Astrocyte (in vitro differentiated cells and primary cell): ENCODE data around the gene PPP2R5C. TPM values are rescaled to one million over a fixed set of nuclear protein-coding genes. Genes with fewer than 3 reads are reported as not detected.

Experiments
- DNase-seq: peaks from one replicate; pipeline ENCODE4 v3.0.0-alpha.2; 2010; ENCODE audit warnings: low read depth
- FAIRE-seq: peaks from 2 replicates; lab custom pipeline; 2011; peaks lifted over from hg19 to GRCh38; lab: Jason Lieb, UNC
- H2AFZ ChIP-seq: 2 replicates; pipeline ENCODE4 v1.6.0; 2012; ENCODE audit warnings: low read depth, low read length, inconsistent platforms
- H3K27ac ChIP-seq: 2 replicates; pipeline ENCODE4 v1.5.1; 2011; ENCODE audit warnings: low read depth, low read length, inconsistent platforms
- H3K27me3 ChIP-seq: 2 replicates; pipeline ENCODE4 v1.6.0; 2011; ENCODE audit warnings: low read length, inconsistent platforms; ENCODE audit not compliant: insufficient read depth
- H3K36me3 ChIP-seq: 2 replicates; pipeline ENCODE4 v1.5.1; 2011; ENCODE audit warnings: low read length, inconsistent platforms; ENCODE audit not compliant: insufficient read depth
- H3K4me1 ChIP-seq: 2 replicates; pipeline ENCODE4 v1.5.1; 2011; ENCODE audit warnings: low read length, inconsistent platforms; ENCODE audit not compliant: insufficient read depth
- H3K4me2 ChIP-seq: 2 replicates; pipeline ENCODE4 v1.6.0; 2012; ENCODE audit warnings: low read length, inconsistent platforms
- H3K4me3 ChIP-seq: 2 replicates; pipeline ENCODE4 v1.5.1; 2011; ENCODE audit warnings: low read depth, mild to moderate bottlenecking, low read length, inconsistent platforms; ENCODE audit not compliant: insufficient read depth
- H3K79me2 ChIP-seq: 2 replicates; pipeline ENCODE4 v1.6.0; 2012; ENCODE audit warnings: mild to moderate bottlenecking, low read length, inconsistent platforms; ENCODE audit not compliant: insufficient read depth
- H3K9ac ChIP-seq: 2 replicates; pipeline ENCODE4 v1.6.0; 2012; ENCODE audit warnings: mild to moderate bottlenecking, low read length, inconsistent platforms
- H3K9me3 ChIP-seq: 2 replicates; pipeline ENCODE4 v1.5.1; 2012; ENCODE audit warnings: low read depth, mild to moderate bottlenecking, low read length, inconsistent platforms; ENCODE audit not compliant: insufficient read depth
- H4K20me1 ChIP-seq: 2 replicates; pipeline ENCODE4 v1.6.0; 2012; ENCODE audit warnings: low read length, inconsistent platforms; ENCODE audit not compliant: insufficient read depth
- H3K27ac Mint-ChIP-seq: one replicate; pipeline ENCODE4 v1.8.0; 2021; ENCODE audit warnings: mild to moderate bottlenecking, mixed read lengths; ENCODE audit not compliant: unreplicated experiment
- H3K27me3 Mint-ChIP-seq: one replicate; pipeline ENCODE4 v1.8.0; 2021; ENCODE audit warnings: low read depth, mixed read lengths; ENCODE audit not compliant: unreplicated experiment
- H3K36me3 Mint-ChIP-seq: one replicate; pipeline ENCODE4 v1.8.0; 2021; ENCODE audit warnings: low read depth, mixed read lengths; ENCODE audit not compliant: unreplicated experiment
- H3K4me1 Mint-ChIP-seq: one replicate; pipeline ENCODE4 v1.8.0; 2021; ENCODE audit warnings: low read depth, mixed read lengths; ENCODE audit not compliant: unreplicated experiment
- H3K4me3 Mint-ChIP-seq: one replicate; pipeline ENCODE4 v1.8.0; 2021; ENCODE audit warnings: mild to moderate bottlenecking, moderate library complexity, mixed read lengths; ENCODE audit not compliant: unreplicated experiment
- H3K9me3 Mint-ChIP-seq: one replicate; pipeline ENCODE4 v1.8.0; 2021; ENCODE audit warnings: mild to moderate bottlenecking, mixed read lengths; ENCODE audit not compliant: unreplicated experiment
- CTCF ChIP-seq: IDR thresholded peaks from 2 replicates; pipeline ENCODE4 v1.5.1; 2011; ENCODE audit warnings: low read depth, mild to moderate bottlenecking, inconsistent platforms, low read length, moderate library complexity; ENCODE audit not compliant: insufficient read depth
- EZH2 ChIP-seq: IDR thresholded peaks from 2 replicates; pipeline ENCODE4 v1.6.1; 2012; ENCODE audit warnings: mild to moderate bottlenecking, low read length, inconsistent platforms; ENCODE audit not compliant: insufficient read depth
- total RNA-seq: library from RNA; stranded (reverse); gene quantifications from 2 replicates; pipeline ENCODE4 v1.2.1, GENCODE V29; 2021

Gene PPP2R5C
- total RNA-seq, 1 donor from 2014 or later = 102 TPM

GRCh38 chr14:101879529-101880336, 118.2 kb downstream of the PPP2R5C start:
- peaks cover 59% of the 10 kb centered on the region for H4K20me1 ChIP-seq

GRCh38 chr14:101881426-101881825, 119.9 kb downstream of the PPP2R5C start:
- peaks cover 25% of the 10 kb centered on the region for H3K4me1 Mint-ChIP-seq
- H3K4me2 ChIP-seq = no peak overlapping the region
- DNase-seq (no peak), FAIRE-seq (no peak)
- H3K27me3 ChIP-seq = no peaks in the 10 kb centered on the region
- no peak overlapping the region for H2AFZ ChIP-seq
- peaks cover 48% of the 10 kb centered on the region for H3K79me2 ChIP-seq
- peaks cover 43% of the 10 kb centered on the region for H4K20me1 ChIP-seq
- no peak overlapping the region for H3K27ac ChIP-seq
- H3K4me3 Mint-ChIP-seq = no peak overlapping the region
- no peaks in the 10 kb centered on the region for H3K9me3 ChIP-seq
- no peak for TF ChIP-seq CTCF
- TF ChIP-seq EZH2 = no peak
- no peak overlapping the region for H3K27ac Mint-ChIP-seq
- H3K36me3 Mint-ChIP-seq = peaks cover 19% of the 10 kb centered on the region
- H3K4me1 ChIP-seq = peaks cover 5% of the 10 kb centered on the region
- no peak overlapping the region for H3K9ac ChIP-seq
- H3K36me3 ChIP-seq = peaks cover 4% of the 10 kb centered on the region
- no peaks in the 10 kb centered on the region for H3K27me3 Mint-ChIP-seq
- H3K9me3 Mint-ChIP-seq = no peaks in the 10 kb centered on the region
- H3K4me3 ChIP-seq = no peak overlapping the region

More at GRCh38 chr14:101879529-101880336, 118.2 kb downstream of the PPP2R5C start:
- Histone ChIP-seq H2AFZ (no peak overlapping the region), H3K79me2 (peaks cover 64% of the 10 kb centered on the region), H3K36me3 (peaks cover 4% of the 10 kb centered on the region), H3K4me1 (peaks cover 11% of the 10 kb centered on the region), H3K4me2 (no peak overlapping the region), H3K27ac (no peak overlapping the region), H3K9me3 (no peaks in the 10 kb centered on the region), H3K27me3 (no peaks in the 10 kb centered on the region), H3K9ac (no peak overlapping the region), H3K4me3 (no peak overlapping the region)
- no peaks in the 10 kb centered on the region for H3K27me3 Mint-ChIP-seq
- no peak for FAIRE-seq
- H3K27ac Mint-ChIP-seq = no peak overlapping the region
- peak overlapping the region; percentile 54 for H3K4me3 Mint-ChIP-seq
- H3K4me1 Mint-ChIP-seq = peaks cover 31% of the 10 kb centered on the region
- H3K9me3 Mint-ChIP-seq = no peaks in the 10 kb centered on the region
- DNase-seq = no peak
- peaks cover 15% of the 10 kb centered on the region for H3K36me3 Mint-ChIP-seq
- no peak for TF ChIP-seq CTCF
- no peak for TF ChIP-seq EZH2
